IMR-90 (cell line): Measurements from ENCODE around the gene FBXO5. TPM values are rescaled to one million over a fixed set of nuclear protein-coding genes. Genes with fewer than 3 reads are reported as not detected.

Experiments used
- ATAC-seq: fragments of 200-7000 bp; cut with Tn5 transposase; 2 replicates; pipeline ENCODE4 v1.9.1; 2020; ENCODE audit warnings: low read depth, mild to moderate bottlenecking, moderate library complexity
- BruUV-seq: library from RNA; stranded (reverse); fragments of 400-500 nt; replicated peaks from 2 replicates; lab custom pipeline; 2021; lab: Mats Ljungman, UMichigan
- CTCF ChIA-PET: fragments of 300-600 bp; formaldehyde crosslinking; extraction: SDS; loops from one replicate; lab custom pipeline; 2021; ENCODE audit warnings: antibody characterized with exemption; lab: Yijun Ruan, JAX
- POLR2A ChIA-PET: fragments of 300-600 bp; sonication (Branson Sonifier 250); formaldehyde crosslinking; loops from one replicate; lab custom pipeline; 2022; ENCODE audit warnings: antibody characterized with exemption; ENCODE audit not compliant: unreplicated experiment; lab: Charles Lee
- DNase-seq: peaks from one replicate; pipeline ENCODE4 v3.0.0; 2013
- H2AFZ ChIP-seq: replicated peaks from 2 replicates; pipeline ENCODE3; 2013; ENCODE audit warnings: low read length, mild to moderate bottlenecking; ENCODE audit not compliant: poor library complexity
- H2AK5ac ChIP-seq: 2 replicates; pipeline ENCODE4 v1.6.1; 2013; ENCODE audit warnings: low read depth, low read length, inconsistent platforms
- H2AK9ac ChIP-seq: replicated peaks from 2 replicates; pipeline ENCODE3; 2013; ENCODE audit warnings: mild to moderate bottlenecking, low read depth, low read length, moderate library complexity; ENCODE audit not compliant: poor library complexity
- H2BK120ac ChIP-seq: 2 replicates; pipeline ENCODE4 v1.6.1; 2013; ENCODE audit warnings: low read depth, low read length, inconsistent platforms
- H2BK15ac ChIP-seq: 3 replicates; pipeline ENCODE4 v1.6.1; 2013; ENCODE audit warnings: low read depth, low read length, inconsistent platforms
- H2BK20ac ChIP-seq: 2 replicates; pipeline ENCODE4 v1.6.1; 2013; ENCODE audit warnings: low read depth, mild to moderate bottlenecking, inconsistent platforms, low read length, moderate library complexity
- H2BK5ac ChIP-seq: 2 replicates; pipeline ENCODE4 v1.6.1; 2013; ENCODE audit warnings: mild to moderate bottlenecking, low read depth, low read length, inconsistent platforms; ENCODE audit not compliant: poor library complexity, severe bottlenecking
- H3K14ac ChIP-seq: replicated peaks from 2 replicates; pipeline ENCODE4 v1.6.1; 2013; ENCODE audit warnings: low read depth, low read length, inconsistent platforms
- H3K18ac ChIP-seq: 2 replicates; pipeline ENCODE4 v1.6.1; 2013; ENCODE audit warnings: low read depth, low read length, control low read depth
- H3K23ac ChIP-seq: 2 replicates; pipeline ENCODE4 v1.6.1; 2013; ENCODE audit warnings: low read depth, low read length, inconsistent platforms
- H3K27ac ChIP-seq: 2 replicates; pipeline ENCODE4 v1.5.1; 2013; ENCODE audit warnings: mild to moderate bottlenecking, control low read depth, low read length; ENCODE audit not compliant: insufficient read depth
- H3K27me3 ChIP-seq: 2 replicates; pipeline ENCODE4 v1.6.1; 2013; ENCODE audit warnings: low read length; ENCODE audit not compliant: control insufficient read depth, insufficient read depth
- H3K36me3 ChIP-seq: 2 replicates; pipeline ENCODE4 v1.6.1; 2013; ENCODE audit warnings: low read length, mixed read lengths; ENCODE audit not compliant: control insufficient read depth, insufficient read depth
- H3K4ac ChIP-seq: 2 replicates; pipeline ENCODE4 v1.6.1; 2013; ENCODE audit warnings: low read depth, low read length, inconsistent platforms
- H3K4me1 ChIP-seq: 2 replicates; pipeline ENCODE4 v1.6.1; 2013; ENCODE audit warnings: low read length, mixed read lengths; ENCODE audit not compliant: control insufficient read depth, insufficient read depth
- H3K4me2 ChIP-seq: 2 replicates; pipeline ENCODE4 v1.6.1; 2013; ENCODE audit warnings: low read depth, mild to moderate bottlenecking, control low read depth, low read length, moderate library complexity
- H3K4me3 ChIP-seq: 2 replicates; pipeline ENCODE4 v1.5.1; 2013; ENCODE audit warnings: low read depth, mild to moderate bottlenecking, control low read depth, low read length, moderate library complexity; ENCODE audit not compliant: insufficient read depth
- H3K56ac ChIP-seq: 2 replicates; pipeline ENCODE4 v1.6.1; 2013; ENCODE audit warnings: low read length, inconsistent platforms; ENCODE audit not compliant: insufficient read depth; ENCODE audit errors: extremely low read depth
- H3K79me1 ChIP-seq, 2 experiments: 2 replicates each; pipeline ENCODE4 v1.6.1; 2013; ENCODE audit warnings: low read length in 2 of 2, inconsistent platforms in 1 of 2, low read depth in 1 of 2
- H3K9ac ChIP-seq: 2 replicates; pipeline ENCODE4 v1.6.1; 2013; ENCODE audit warnings: low read depth, low read length, control low read depth
- H3K9me1 ChIP-seq: 2 replicates; pipeline ENCODE4 v1.6.1; 2013; ENCODE audit warnings: low read length, inconsistent platforms; ENCODE audit not compliant: insufficient read depth
- H3K9me3 ChIP-seq: 2 replicates; pipeline ENCODE4 v1.6.1; 2013; ENCODE audit warnings: low read length; ENCODE audit not compliant: control insufficient read depth, insufficient read depth
- H4K20me1 ChIP-seq: 2 replicates; pipeline ENCODE4 v1.6.1; 2013; ENCODE audit warnings: low read length, inconsistent platforms; ENCODE audit not compliant: insufficient read depth
- H4K5ac ChIP-seq: 2 replicates; pipeline ENCODE4 v1.6.1; 2013; ENCODE audit warnings: mild to moderate bottlenecking, low read depth, low read length, control low read depth
- H4K8ac ChIP-seq, 2 experiments: 2 replicates each; pipeline ENCODE4 v1.6.1; 2013; ENCODE audit warnings: low read depth in 2 of 2, low read length in 2 of 2, control low read depth in 1 of 2, inconsistent platforms in 1 of 2
- H4K91ac ChIP-seq: 2 replicates; pipeline ENCODE4 v1.6.1; 2013; ENCODE audit warnings: low read depth, low read length, inconsistent platforms; ENCODE audit not compliant: insufficient read depth
- BHLHE40 ChIP-seq: fragments of 150-350 bp; IDR thresholded peaks from 2 replicates; pipeline ENCODE4 v1.6.1; 2016; ENCODE audit warnings: mild to moderate bottlenecking, low read depth, low read length
- CEBPB ChIP-seq: IDR thresholded peaks from 2 replicates; pipeline ENCODE4 v1.6.1; 2012; ENCODE audit warnings: low read depth, low read length, improper control_type of control experiment
- CHD1 ChIP-seq: IDR thresholded peaks from 2 replicates; pipeline ENCODE4 v1.6.1; 2012; ENCODE audit warnings: low read depth, low read length, improper control_type of control experiment
- CTCF ChIP-seq: conservative IDR thresholded peaks from 2 replicates; pipeline ENCODE4 v1.5.1; 2012; ENCODE audit warnings: mild to moderate bottlenecking, low read depth, low read length, improper control_type of control experiment
- ELK1 ChIP-seq: fragments of 150-350 bp; IDR thresholded peaks from 2 replicates; pipeline ENCODE4 v1.6.1; 2016; ENCODE audit warnings: low read depth, mild to moderate bottlenecking, low read length, moderate library complexity, borderline replicate concordance
- FOS ChIP-seq: fragments of 150-350 bp; IDR thresholded peaks from 2 replicates; pipeline ENCODE4 v1.6.1; 2016; ENCODE audit warnings: low read depth, low read length
- MAFK ChIP-seq: IDR thresholded peaks from 2 replicates; pipeline ENCODE4 v1.6.1; 2012; ENCODE audit warnings: low read depth, low read length, improper control_type of control experiment
- MAZ ChIP-seq: IDR thresholded peaks from 2 replicates; pipeline ENCODE4 v1.6.1; 2012; ENCODE audit warnings: low read depth, mild to moderate bottlenecking, low read length, improper control_type of control experiment, moderate library complexity, borderline replicate concordance
- MXI1 ChIP-seq: IDR thresholded peaks from 2 replicates; pipeline ENCODE4 v1.6.1; 2012; ENCODE audit warnings: low read depth, mild to moderate bottlenecking, low read length, moderate library complexity, borderline replicate concordance
- NFE2L2 ChIP-seq: fragments of 150-350 bp; IDR thresholded peaks from 2 replicates; pipeline ENCODE4 v1.6.1; 2016; ENCODE audit warnings: low read depth, mild to moderate bottlenecking, low read length
- POLR2A ChIP-seq: IDR thresholded peaks from 2 replicates; pipeline ENCODE4 v1.6.1; 2012; ENCODE audit warnings: mild to moderate bottlenecking, low read depth, low read length
- RAD21 ChIP-seq: IDR thresholded peaks from 2 replicates; pipeline ENCODE4 v1.6.1; 2012; ENCODE audit warnings: low read length, improper control_type of control experiment
- RCOR1 ChIP-seq: IDR thresholded peaks from 2 replicates; pipeline ENCODE4 v1.6.1; 2012; ENCODE audit warnings: mild to moderate bottlenecking, low read length, improper control_type of control experiment; ENCODE audit not compliant: insufficient replicate concordance
- RFX5 ChIP-seq: IDR thresholded peaks from 2 replicates; pipeline ENCODE4 v1.8.0; 2012; ENCODE audit warnings: low read depth, mild to moderate bottlenecking, low read length, moderate library complexity
- SMC3 ChIP-seq: fragments of 150-350 bp; IDR thresholded peaks from 2 replicates; pipeline ENCODE4 v1.6.1; 2016; ENCODE audit warnings: low read depth, mild to moderate bottlenecking, antibody characterized with exemption, low read length, moderate library complexity
- WGBS, 2 experiments: methylation state at CpG; one replicate each; pipeline versions ENCODE4 v1.1.5 to v1.1.7; 2013; ENCODE audit warnings: missing lambda C conversion rate in 2 of 2; ENCODE audit not compliant: insufficient read length in 1 of 2; ENCODE audit errors: extremely low coverage in 2 of 2; 5-methylcytosine and 5-hydroxymethylcytosine counted together
- dilution Hi-C: fragments of 300-500 bp; cut with HindIII; formaldehyde crosslinking; loops from one replicate; pipeline ENCODE4 v1.14.3; 2018; ENCODE audit warnings: low sequenced_read_pairs; ENCODE audit not compliant: unreplicated experiment
- in situ Hi-C: fragments of 300-500 bp; cut with MboI; formaldehyde crosslinking; loops from 3 replicates; pipeline ENCODE4 v1.14.3; 2019; ENCODE audit warnings: low sequenced_read_pairs, inconsistent platforms, mixed read lengths
- intact Hi-C: fragments of 100-400 bp; cut with micrococcal nuclease; formaldehyde crosslinking; loops from 2 replicates; pipeline ENCODE4 v1.10.0; 2022
- polyA plus RNA-seq, 3 experiments: library from polyadenylated mRNA; depleted of rRNA; stranded (reverse); fragments of >200 nt; gene quantifications; 2 replicates each; pipeline ENCODE4 v1.2.3, GENCODE V29; 2012; ENCODE audit warnings: low replicate concordance in 1 of 3
- total RNA-seq: library from RNA; depleted of rRNA; stranded (reverse); fragments of >200 nt; gene quantifications from 2 replicates; pipeline ENCODE4 v1.2.3, GENCODE V29; 2012
- TF ChIP-seq, protein P1 (sequence below): fragments of 150-350 bp; IDR thresholded peaks from 2 replicates; pipeline ENCODE4 v1.6.1; 2017; ENCODE audit warnings: mild to moderate bottlenecking, antibody characterized with exemption, low read length, low read depth

Gene FBXO5
- total and polyA plus RNA-seq, 2 of the 4 experiments (the other 2 are of a cell fraction), result 11.8 to 16.7 TPM

DNA sequence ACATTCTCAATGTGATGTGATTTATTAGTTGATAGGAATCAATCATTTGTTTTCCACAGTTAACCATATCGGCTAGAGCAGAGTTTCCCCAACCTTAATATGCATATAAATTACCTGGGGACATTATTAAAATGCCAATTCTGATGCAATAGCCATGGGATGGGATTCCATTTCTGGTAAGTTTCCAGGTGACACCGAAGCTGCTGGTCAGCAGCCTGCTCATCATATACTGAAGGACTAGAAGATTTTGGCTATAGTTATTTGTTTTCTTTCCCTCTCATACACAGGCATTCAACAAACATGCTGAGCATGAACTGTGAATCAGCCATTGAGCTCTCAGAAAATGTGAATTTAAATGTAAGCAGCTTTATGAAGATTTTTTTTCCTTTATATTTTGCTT is 35.8 kb downstream of the FBXO5 start:
- no peak overlapping the region for H2BK5ac ChIP-seq
- TF ChIP-seq MXI1 (no peak), RFX5 (no peak), CEBPB (no peak), MAFK (no peak), SMC3 (no peak), POLR2A (no peak), BHLHE40 (no peak), MAZ (no peak), RAD21 (no peak), RCOR1 (no peak), CTCF (no peak), NFE2L2 (no peak), CHD1 (no peak), ELK1 (no peak), FOS (no peak)
- TF ChIP-seq, protein P1, sequence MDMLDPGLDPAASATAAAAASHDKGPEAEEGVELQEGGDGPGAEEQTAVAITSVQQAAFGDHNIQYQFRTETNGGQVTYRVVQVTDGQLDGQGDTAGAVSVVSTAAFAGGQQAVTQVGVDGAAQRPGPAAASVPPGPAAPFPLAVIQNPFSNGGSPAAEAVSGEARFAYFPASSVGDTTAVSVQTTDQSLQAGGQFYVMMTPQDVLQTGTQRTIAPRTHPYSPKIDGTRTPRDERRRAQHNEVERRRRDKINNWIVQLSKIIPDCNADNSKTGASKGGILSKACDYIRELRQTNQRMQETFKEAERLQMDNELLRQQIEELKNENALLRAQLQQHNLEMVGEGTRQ, result no peak
- no peaks in the 10 kb centered on the region for H3K79me1 ChIP-seq
- H3K27ac ChIP-seq, result no peak overlapping the region
- H4K8ac ChIP-seq, result no peak overlapping the region
- no peaks in the 10 kb centered on the region for H3K27me3 ChIP-seq
- intact Hi-C loops (loop anchor here (5.0 to 10.0 kb wide), 2 partner anchors 395 to 462 kb away; no protein-coding TSS in a partner anchor), in situ Hi-C loops (loop anchor here (10.0 kb wide), 1 partner anchor 92 kb away; no protein-coding TSS in a partner anchor), dilution Hi-C loops (no loop called here)
- H3K9ac ChIP-seq, result no peak overlapping the region
- CTCF ChIA-PET, result interaction anchor here (0.9 kb wide), 1 partner anchor 9 kb away, joined by 3 read pairs; no protein-coding TSS in a partner anchor
- H3K4me1 ChIP-seq, result no peaks in the 10 kb centered on the region
- H4K20me1 ChIP-seq, result no peaks in the 10 kb centered on the region
- POLR2A ChIA-PET, result no interaction called here
- no peak overlapping the region for H2BK20ac ChIP-seq
- no peak overlapping the region for H2AK5ac ChIP-seq
- H3K18ac ChIP-seq, result no peak overlapping the region
- H2AFZ ChIP-seq, result no peak overlapping the region
- BruUV-seq, result no TSS peak
- H3K23ac ChIP-seq, result no peak overlapping the region
- H2AK9ac ChIP-seq, result no peak overlapping the region
- no peak overlapping the region for H2BK15ac ChIP-seq
- H3K56ac ChIP-seq, result no peak overlapping the region
- no peak overlapping the region for H4K91ac ChIP-seq
- no peak overlapping the region for H3K14ac ChIP-seq
- no peak overlapping the region for H4K5ac ChIP-seq
- DNase-seq, result no peak
- H2BK120ac ChIP-seq, result no peak overlapping the region
- no peak overlapping the region for H3K4me2 ChIP-seq
- ATAC-seq, result no peak
- no peaks in the 10 kb centered on the region for H3K9me1 ChIP-seq
- H3K9me3 ChIP-seq, result no peaks in the 10 kb centered on the region
- H3K4ac ChIP-seq, result no peak overlapping the region
- H3K4me3 ChIP-seq, result no peak overlapping the region
- WGBS, 2 experiments, result no CpG with 5 or more reads among the region's 2 CpGs
- no peaks in the 10 kb centered on the region for H3K36me3 ChIP-seq
